LNCaP clone FGC (cell line): ENCODE data around the gene FYTTD1.

Experiments
- DNase-seq: peaks from one replicate; pipeline ENCODE4 v3.0.0-alpha.2; 2011; ENCODE audit warnings: low read depth
- H3K4me3 ChIP-seq: 2 replicates; pipeline ENCODE4 v1.5.1; 2011; ENCODE audit warnings: mild to moderate bottlenecking, low read depth, low read length, control low read depth
- CTCF ChIP-seq: IDR thresholded peaks from 2 replicates; pipeline ENCODE4 v1.5.1; 2012; ENCODE audit warnings: mild to moderate bottlenecking; ENCODE audit not compliant: control insufficient read depth, insufficient read depth; ENCODE audit errors: extremely low read depth

Gene FYTTD1

GRCh38 chr3:197775317-197775716, 25.6 kb downstream of the FYTTD1 start:
- no peak for TF ChIP-seq CTCF
- no peak for DNase-seq
- no peak overlapping the region for H3K4me3 ChIP-seq

GRCh38 chr3:197782230-197782629, 32.5 kb downstream of the FYTTD1 start:
- H3K4me3 ChIP-seq = no peak overlapping the region
- DNase-seq = no peak
- TF ChIP-seq CTCF = no peak

- TF ChIP-seq CTCF = no peak
- no peak for DNase-seq
- H3K4me3 ChIP-seq = no peak overlapping the region
Measured at GRCh38 chr3:197784019-197784585, 34.4 kb downstream of the FYTTD1 start.

GRCh38 chr3:197787412-197787811, 37.7 kb downstream of the FYTTD1 start:
- no peak overlapping the region for H3K4me3 ChIP-seq
- peak; percentile 58 for DNase-seq
- no peak for TF ChIP-seq CTCF

- no peak overlapping the region for H3K4me3 ChIP-seq
- DNase-seq = no peak
- no peak for TF ChIP-seq CTCF
Measured at GRCh38 chr3:197789309-197789708, 39.6 kb downstream of the FYTTD1 start.

- no peak for DNase-seq
- TF ChIP-seq CTCF = no peak
- no peak overlapping the region for H3K4me3 ChIP-seq
Measured at GRCh38 chr3:197790033-197790432, 40.4 kb downstream of the FYTTD1 start.

GRCh38 chr3:197791113-197791891, 41.6 kb downstream of the FYTTD1 start, which contains the start of gene LRCH3:
Gene LRCH3, plus strand, starts transcription at chr3:197791254. Its CDS starts 25 bp downstream, at chr3:197791279.
- TF ChIP-seq CTCF = no peak
- no peak for DNase-seq

More at GRCh38 chr3:197791113-197791891, 41.6 kb downstream of the FYTTD1 start, which contains the start of gene LRCH3:
- H3K4me3 ChIP-seq = peak within 1 kb of the TSS; percentile 64
